ENCODE measurements around the gene CDK6. TPM values are rescaled to one million over a fixed set of nuclear protein-coding genes. Genes with fewer than 3 reads are reported as not detected.

CDK6 gene
- total and polyA plus RNA-seq, 2 of the 8 experiments (the other 6 are each of a cell fraction or from before 2014, with no cell fraction given): 5.9 to 18.9 TPM

DNA sequence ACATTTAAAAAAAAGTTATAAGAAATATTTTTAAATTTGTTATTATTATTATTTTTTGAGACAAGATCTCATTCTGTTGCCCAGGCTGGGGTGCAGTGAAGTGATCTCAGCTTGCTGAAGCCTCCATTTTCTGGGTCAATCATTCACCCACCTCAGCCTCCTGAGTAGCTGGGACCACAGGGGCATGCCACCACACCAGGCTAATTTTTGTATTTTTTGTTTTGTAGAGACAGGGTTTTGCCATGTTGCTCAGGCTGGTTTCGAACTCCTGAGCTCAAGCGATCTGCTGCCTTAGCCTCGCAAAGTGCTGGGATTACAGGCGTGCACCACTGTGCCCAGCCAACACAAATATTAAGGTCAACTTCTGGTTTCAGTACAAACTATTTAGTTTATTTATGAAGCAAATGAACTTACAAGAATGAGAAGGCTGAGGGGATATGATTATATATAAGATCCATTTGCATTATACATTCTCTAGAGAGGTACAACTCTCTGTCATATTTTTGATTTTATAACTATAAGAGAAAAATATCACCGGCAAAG lies 200.3 kb downstream of the CDK6 start:
- Histone ChIP-seq H3K56ac (replicated peaks; ENCODE audit: insufficient read length, low read depth, low read length) (no peak overlapping the region), H3K18ac (ENCODE audit: extremely low read depth, low read length) (no peak overlapping the region), H3K23ac (ENCODE audit: insufficient read length) (no peak overlapping the region), H2BK12ac (ENCODE audit: low read depth, low read length) (no peak overlapping the region), H2BK120ac (replicated peaks; ENCODE audit: low read depth, low read length) (no peak overlapping the region), H3K36me3 (ENCODE audit: control insufficient read depth in 2 of 4, insufficient read depth in 4 of 4, low read length in 3 of 4) (no peaks in the 10 kb centered on the region), H3K79me2 (ENCODE audit: control insufficient read depth in 1 of 2, insufficient read depth in 2 of 2, low read length in 2 of 2) (no peaks in the 10 kb centered on the region), H3K4me3 (ENCODE audit: extremely low read depth in 1 of 4, insufficient read depth in 2 of 4, low read depth in 3 of 4, low read length in 4 of 4) (no peak overlapping the region), H3K9ac (replicated peaks in 1 of 4; ENCODE audit: extremely low read depth in 1 of 4, low read depth in 3 of 4, low read length in 3 of 4) (no peak overlapping the region), H4K8ac (ENCODE audit: extremely low read depth, insufficient read depth, low read length) (no peak overlapping the region), H2AK5ac (ENCODE audit: low read depth, low read length) (no peak overlapping the region), H2AFZ (ENCODE audit: low read length) (no peak overlapping the region), H4K5ac (ENCODE audit: insufficient read length, low read depth, low read length) (no peak overlapping the region), H2BK5ac (ENCODE audit: low read depth, low read length) (no peak overlapping the region), H2BK15ac (ENCODE audit: low read length) (no peak overlapping the region), H3K4ac (replicated peaks; ENCODE audit: insufficient read length, low read depth, low read length) (no peak overlapping the region), H2BK20ac (ENCODE audit: low read length) (no peak overlapping the region), H3K27me3 (replicated peaks in 1 of 4; ENCODE audit: control insufficient read depth in 3 of 4, extremely low read depth in 1 of 4, insufficient read depth in 3 of 4, low read length in 3 of 4) (no peaks in the 10 kb centered on the region), H3K4me2 (ENCODE audit: insufficient read depth in 1 of 2, low read depth in 2 of 2, low read length in 2 of 2) (no peak overlapping the region), H3K9me3 (ENCODE audit: insufficient read depth in 2 of 2, low read depth in 1 of 2, low read length in 1 of 2) (no peaks in the 10 kb centered on the region), H3K79me1 (ENCODE audit: low read depth, low read length) (no peaks in the 10 kb centered on the region), H3K23me2 (ENCODE audit: low read depth, low read length) (no peaks in the 10 kb centered on the region), H3K27ac (ENCODE audit: low read depth, low read length) (no peak overlapping the region), H3K4me1 (replicated peaks in 1 of 4; ENCODE audit: control insufficient read depth in 3 of 4, insufficient read depth in 4 of 4, low read length in 3 of 4) (peaks cover 0 to 4% (median 2%) of the 10 kb centered on the region in 4 experiments; a peak in 4 of 7 replicates), H4K91ac (replicated peaks; ENCODE audit: insufficient read length, low read length) (no peak overlapping the region), H3K14ac (ENCODE audit: insufficient read length) (no peak overlapping the region), H4K20me1 (replicated peaks in 1 of 2; ENCODE audit: control insufficient read depth in 1 of 2, insufficient read depth in 2 of 2, low read length in 2 of 2) (no peaks in the 10 kb centered on the region)
- DNase-seq (ENCODE audit: low read depth in 1 of 2, low spot score in 2 of 2) (no peak), FAIRE-seq (no peak)
- WGBS, 2 experiments (ENCODE audit: extremely low coverage in 1 of 2, insufficient coverage in 1 of 2, insufficient read length in 1 of 2, insufficient replicate concordance in 2 of 2, low coverage in 1 of 2, low lambda C conversion rate in 2 of 2, missing lambda C conversion rate in 1 of 2): 99% methylated on average over 5 of the region's 5 CpGs; no CpG with 5 or more reads in 1 of the 2 experiments
- CTCF ChIA-PET (ENCODE audit: partially characterized antibody): no interaction called here
- TF ChIP-seq TBP (IDR thresholded peaks at IDR 0.05; ENCODE audit: low read depth, low read length) (no peak), RBBP5 (IDR thresholded peaks at IDR 0.05; ENCODE audit: borderline replicate concordance, low read depth, low read length) (no peak)
- POLR2A ChIA-PET (ENCODE audit: partially characterized antibody): no interaction called here

All from H1 (cell line).